Transverse colon (tissue), 4 donors: Measurements from ENCODE around the gene GCNT3.

Source experiments
- CTCF ChIP-seq, 5 experiments: fragments of 200-600 bp in 3 of 5; fragments of 450-650 bp in 2 of 5; sonication (generic) in 3 of 5; IDR thresholded peaks; 1 replicate in 2 of 5; 2 replicates in 3 of 5; pipeline ENCODE4 v1.5.1; 2016 to 2017; ENCODE audit warnings: antibody characterized with exemption in 5 of 5, inconsistent platforms in 3 of 5, mild to moderate bottlenecking in 2 of 5, moderate library complexity in 1 of 5
- POLR2A ChIP-seq: fragments of 450-650 bp; IDR thresholded peaks from one replicate; pipeline ENCODE4 v1.6.1; 2016; ENCODE audit warnings: antibody characterized with exemption, mild to moderate bottlenecking, moderate library complexity
- POLR2AphosphoS5 ChIP-seq, 3 donors: sonication (generic); formaldehyde crosslinking; IDR thresholded peaks; one replicate each; pipeline ENCODE4 v1.6.1; 2016; ENCODE audit warnings: antibody characterized with exemption in 3 of 3

- no peak for TF ChIP-seq CTCF (IDR thresholded peaks at IDR 0.05)
- no peak for TF ChIP-seq POLR2AphosphoS5 (IDR thresholded peaks at IDR 0.05)
- TF ChIP-seq POLR2A = no peak
These were observed 38.0 kb downstream of the GCNT3 start for GRCh38 chr15:59649603-59650002.
